Measurements from ENCODE around the gene CYP2F1.
"Not testable (repeated sequence)": the region's sequence is repeated elsewhere in the genome, so short reads cannot be mapped to it uniquely, and the experiment has no call there.

CYP2F1 gene

GRCh38 chr19:41126765-41127203 is 12.6 kb downstream of the CYP2F1 start:
- DNase-seq (ENCODE audit: low read depth in 4 of 4, low spot score in 1 of 4): not testable (repeated sequence)

GRCh38 chr19:41127362-41127761 is 13.1 kb downstream of the CYP2F1 start:
- not testable (repeated sequence) for DNase-seq (ENCODE audit: low read depth in 4 of 4, low spot score in 1 of 4)

GRCh38 chr19:41127801-41128300 is 13.6 kb downstream of the CYP2F1 start:
- DNase-seq (ENCODE audit: low read depth in 4 of 4, low spot score in 1 of 4): peak; percentile 45 to 71 (median 68)

GRCh38 chr19:41128692-41129091 is 14.5 kb downstream of the CYP2F1 start:
- DNase-seq (ENCODE audit: low read depth in 4 of 4, low spot score in 1 of 4): no peak

GRCh38 chr19:41131186-41131585 is 17.0 kb downstream of the CYP2F1 start:
- DNase-seq (ENCODE audit: low read depth in 4 of 4, low spot score in 1 of 4): no peak

- DNase-seq (ENCODE audit: low read depth in 4 of 4, low spot score in 1 of 4): no peak
These were observed 19.0 kb downstream of the CYP2F1 start for GRCh38 chr19:41133260-41133659.

GRCh38 chr19:41134616-41135015 is 20.4 kb downstream of the CYP2F1 start:
- DNase-seq (ENCODE audit: low read depth in 4 of 4, low spot score in 1 of 4): no peak

- peak in 2 of 4 experiments; percentile 29 to 33 for DNase-seq (ENCODE audit: low read depth in 4 of 4, low spot score in 1 of 4)
These were observed 21.5 kb downstream of the CYP2F1 start for GRCh38 chr19:41135390-41136384.

GRCh38 chr19:41136636-41137455 is 22.6 kb downstream of the CYP2F1 start:
- no peak for DNase-seq (ENCODE audit: low read depth in 4 of 4, low spot score in 1 of 4)

GRCh38 chr19:41144403-41144802 is 30.2 kb downstream of the CYP2F1 start:
- peak; percentile 76 to 93 (median 86) for DNase-seq (ENCODE audit: low read depth in 4 of 4, low spot score in 1 of 4)

GRCh38 chr19:41149831-41150230 is 35.6 kb downstream of the CYP2F1 start:
- no peak for DNase-seq (ENCODE audit: low read depth in 4 of 4, low spot score in 1 of 4)

- DNase-seq (ENCODE audit: low read depth in 4 of 4, low spot score in 1 of 4): not testable (repeated sequence)
These were observed 36.8 kb downstream of the CYP2F1 start for GRCh38 chr19:41150986-41151385.

GRCh38 chr19:41154060-41154459 is 39.8 kb downstream of the CYP2F1 start:
- DNase-seq (ENCODE audit: low read depth in 4 of 4, low spot score in 1 of 4): no peak

- DNase-seq (ENCODE audit: low read depth in 4 of 4, low spot score in 1 of 4): no peak
These were observed 42.0 kb downstream of the CYP2F1 start for GRCh38 chr19:41156207-41156606.

GRCh38 chr19:41159881-41160280 is 45.6 kb downstream of the CYP2F1 start:
- DNase-seq (ENCODE audit: low read depth in 4 of 4, low spot score in 1 of 4): no peak

GRCh38 chr19:41161903-41162302 is 47.7 kb downstream of the CYP2F1 start:
- no peak for DNase-seq (ENCODE audit: low read depth in 4 of 4, low spot score in 1 of 4)

GRCh38 chr19:41166944-41167804 is 52.9 kb downstream of the CYP2F1 start:
- DNase-seq (ENCODE audit: low read depth in 4 of 4, low spot score in 1 of 4): no peak

- no peak for DNase-seq (ENCODE audit: low read depth in 4 of 4, low spot score in 1 of 4)
These were observed 58.3 kb downstream of the CYP2F1 start for GRCh38 chr19:41172297-41173164.

- DNase-seq (ENCODE audit: low read depth in 4 of 4, low spot score in 1 of 4): no peak
These were observed 60.2 kb downstream of the CYP2F1 start for GRCh38 chr19:41174297-41174928.

Data from stimulated activated CD4-positive, alpha-beta T cell treated with anti-CD3 and anti-CD28 coated beads, Interleukin-1b, Interleukin-23, amount 100 ng/mL, for 24 hours (primary cell).